ENCODE data around the gene CTNNA2.

Gene CTNNA2

DNA sequence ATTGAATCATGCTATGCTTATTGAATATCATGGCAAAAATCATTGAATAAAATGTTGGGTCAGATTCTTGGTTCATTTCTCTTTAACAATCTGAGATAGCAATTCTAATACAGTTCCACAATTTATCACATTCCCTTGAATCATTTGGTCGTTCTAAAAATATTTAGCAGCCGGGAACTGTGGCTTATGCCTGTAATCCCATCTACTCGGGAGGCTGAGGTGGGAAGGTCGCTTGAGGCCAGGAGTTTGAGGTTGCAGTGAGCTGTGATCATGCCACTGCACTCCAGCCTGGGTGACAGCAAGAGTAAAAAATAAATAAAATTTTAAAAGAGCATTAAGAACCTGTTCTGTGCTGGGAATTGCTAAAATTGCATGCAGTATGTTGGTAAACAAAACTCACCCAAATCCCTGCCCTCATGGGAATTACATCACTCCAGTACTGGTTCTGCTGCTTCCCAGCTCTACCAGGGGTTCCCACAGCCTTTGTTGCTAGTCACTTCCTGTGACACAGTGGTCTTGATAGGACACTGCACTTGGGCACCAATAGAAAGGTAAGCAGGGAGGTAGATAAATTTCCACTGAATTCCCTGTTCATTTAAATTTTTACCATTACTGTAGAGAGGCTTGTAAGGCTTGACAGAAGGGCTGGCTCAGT, 200.4 kb downstream of the CTNNA2 start:
- DNase-seq (ENCODE audit: low spot score), result no peak

DNA sequence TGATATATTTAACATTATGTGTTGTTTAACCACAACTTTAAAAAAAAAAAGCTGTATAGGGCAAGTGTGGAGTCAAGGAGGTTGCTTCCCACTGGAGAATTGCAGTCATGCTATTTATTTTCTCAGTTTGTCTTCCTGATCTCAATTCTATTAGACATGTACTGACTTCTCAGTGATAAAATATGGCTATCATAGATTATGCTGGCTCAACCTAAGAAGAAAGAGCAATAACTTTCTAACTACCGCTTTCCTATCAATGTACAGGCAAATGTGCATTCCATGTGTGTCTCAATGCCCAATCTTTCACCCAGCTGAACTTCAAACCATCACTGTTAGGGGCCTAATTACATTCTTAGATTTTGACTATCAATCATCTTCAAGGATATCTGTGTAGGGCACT, 201.4 kb downstream of the CTNNA2 start:
- DNase-seq (ENCODE audit: low spot score), result no peak

DNA sequence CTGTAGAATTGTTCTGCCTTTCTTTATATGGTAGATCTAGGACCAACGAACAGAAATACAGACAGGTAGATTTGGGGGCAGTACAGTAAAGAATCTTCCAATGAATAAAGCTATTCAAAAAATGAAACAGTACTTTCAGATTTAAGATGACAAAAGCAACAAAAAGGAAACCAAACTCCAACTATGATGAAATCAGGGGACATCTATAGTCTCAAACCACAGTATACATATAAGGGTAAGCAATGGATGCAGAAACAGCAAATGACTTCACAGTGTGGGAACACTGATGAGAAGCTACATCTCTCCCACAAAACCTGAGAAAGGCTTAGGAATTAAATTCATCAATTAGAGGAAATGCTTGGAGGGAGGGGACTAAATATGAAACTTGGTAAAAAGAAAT, 202.5 kb downstream of the CTNNA2 start:
- DNase-seq (ENCODE audit: low spot score), result no peak

DNA sequence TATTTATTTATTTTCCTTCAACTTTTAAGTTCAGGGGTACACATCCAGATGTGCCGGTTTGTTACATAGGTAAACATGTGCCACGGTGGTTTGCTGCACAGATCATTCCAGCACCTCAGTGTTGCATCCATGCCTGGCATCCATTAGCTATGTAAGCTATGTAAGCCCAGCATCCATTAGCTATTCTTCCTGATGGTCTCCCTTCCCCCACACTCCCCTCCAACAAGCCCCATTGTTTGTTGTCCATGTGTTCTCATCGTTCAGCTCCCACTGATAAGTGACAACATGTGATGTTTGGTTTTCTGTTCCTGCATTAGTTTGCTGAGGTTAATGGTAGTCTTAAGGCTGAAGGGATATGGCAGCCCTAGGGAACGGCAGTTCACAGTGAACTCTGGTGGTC, 203.4 kb downstream of the CTNNA2 start:
- no peak for DNase-seq (ENCODE audit: low spot score)

DNA sequence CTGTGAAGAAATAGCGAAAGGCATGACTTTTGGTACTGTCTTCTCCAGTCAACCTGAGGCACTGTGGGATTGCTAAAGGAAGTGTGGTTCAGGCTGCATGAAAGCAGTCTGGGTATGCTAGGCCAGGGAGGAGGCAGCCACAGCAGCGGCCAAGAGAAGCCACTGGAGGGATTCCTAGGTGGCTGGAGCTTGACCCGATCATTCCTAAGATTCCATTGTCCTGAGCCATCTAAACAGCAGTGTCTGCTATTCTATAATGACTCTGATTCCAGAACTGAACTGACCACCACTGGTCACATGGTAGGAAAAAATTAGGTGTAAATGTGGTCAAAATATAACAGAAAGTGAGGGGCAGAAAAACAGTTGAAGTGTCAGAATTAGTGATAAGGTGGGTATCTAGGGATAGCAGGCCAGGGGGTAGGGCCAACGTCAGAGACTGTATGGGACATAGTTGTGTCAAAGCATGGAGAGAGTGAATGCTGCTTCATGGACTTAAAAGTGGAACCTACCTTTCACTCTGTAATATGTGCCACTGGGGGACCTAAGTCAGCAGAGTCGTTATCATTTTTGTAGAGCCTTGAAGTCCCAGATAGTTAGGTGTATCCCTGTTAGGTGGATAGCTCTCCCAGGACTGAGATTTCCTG, 204.6 kb downstream of the CTNNA2 start:
- peak; percentile 75 for DNase-seq (ENCODE audit: low spot score)

DNA sequence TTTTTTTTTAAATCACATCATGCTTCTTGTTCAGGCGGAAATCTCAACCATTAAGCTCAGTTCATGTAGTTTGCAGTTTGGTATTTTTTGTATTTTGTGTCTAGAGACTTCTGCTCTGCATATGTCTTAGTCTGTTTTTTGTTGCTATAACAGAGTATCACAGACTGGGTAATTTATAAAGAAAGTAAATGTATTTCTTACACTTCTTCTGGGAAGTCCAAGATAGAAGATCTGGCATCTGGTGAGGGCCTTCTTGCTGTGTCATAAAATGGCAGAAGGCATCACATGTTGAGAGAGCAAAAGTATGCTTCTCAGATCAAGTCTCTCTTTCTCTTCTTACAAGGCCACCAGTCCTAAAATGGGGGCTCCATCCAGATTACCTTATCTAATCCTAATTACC, 208.2 kb downstream of the CTNNA2 start:
- DNase-seq (ENCODE audit: low spot score), result no peak

DNA sequence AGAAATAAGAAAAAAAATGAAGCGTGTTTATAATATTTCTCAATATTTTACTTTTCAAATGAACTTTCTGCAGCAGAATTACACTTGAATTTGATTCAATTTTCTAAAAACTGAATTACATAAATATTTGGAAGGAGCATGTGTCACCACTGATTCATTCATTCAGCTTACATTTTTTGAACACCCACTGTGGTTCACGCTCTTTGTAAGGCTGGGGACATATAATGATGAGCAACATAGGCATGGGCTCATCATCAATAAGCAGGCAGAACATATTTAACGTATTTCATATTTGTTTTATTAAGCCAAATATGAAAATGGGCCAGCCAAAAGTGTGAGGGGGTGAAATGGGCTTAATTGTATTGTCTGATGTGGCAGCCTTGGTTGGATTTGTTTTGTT, 209.1 kb downstream of the CTNNA2 start:
- DNase-seq (ENCODE audit: low spot score), result no peak

DNA sequence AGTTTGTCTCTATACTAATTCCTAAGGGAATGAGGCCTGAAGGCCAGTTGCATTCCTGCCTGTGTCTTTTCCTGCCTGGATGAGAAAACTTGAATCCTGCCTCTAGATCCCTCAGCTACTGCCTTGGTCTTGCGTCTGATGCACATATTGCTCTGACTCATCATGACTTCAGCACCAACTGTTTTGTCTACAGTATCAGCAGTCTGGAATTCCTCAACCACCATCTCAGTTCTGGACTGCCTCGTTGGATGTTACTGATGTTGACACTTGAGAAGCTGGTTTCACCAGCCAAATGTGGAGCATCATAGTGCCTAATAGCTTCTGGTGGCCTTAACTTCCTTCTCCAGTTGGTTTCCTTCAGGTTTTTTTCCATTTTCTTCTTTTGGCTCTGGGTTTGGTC, 211.0 kb downstream of the CTNNA2 start:
- DNase-seq (ENCODE audit: low spot score), result peak; percentile 56

DNA sequence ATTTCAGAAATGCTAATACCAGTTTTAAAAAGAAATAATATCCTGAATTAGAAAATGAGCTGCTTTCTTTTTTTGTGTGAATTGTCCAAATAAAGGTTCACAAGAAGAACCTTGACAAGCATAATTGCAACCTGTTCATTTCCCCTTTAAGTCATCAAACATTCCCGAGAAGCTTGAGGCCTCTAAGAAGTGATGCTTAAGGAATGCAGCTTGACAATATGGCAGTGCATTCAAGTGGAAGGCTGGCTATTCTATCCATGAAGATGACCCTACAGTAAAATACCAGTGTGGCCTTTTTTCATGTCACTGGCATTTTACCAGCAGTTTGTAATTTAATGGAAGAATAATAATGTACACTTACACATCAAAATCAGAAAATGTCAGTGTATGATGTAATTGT, 216.7 kb downstream of the CTNNA2 start:
- no peak for DNase-seq (ENCODE audit: low spot score)

DNA sequence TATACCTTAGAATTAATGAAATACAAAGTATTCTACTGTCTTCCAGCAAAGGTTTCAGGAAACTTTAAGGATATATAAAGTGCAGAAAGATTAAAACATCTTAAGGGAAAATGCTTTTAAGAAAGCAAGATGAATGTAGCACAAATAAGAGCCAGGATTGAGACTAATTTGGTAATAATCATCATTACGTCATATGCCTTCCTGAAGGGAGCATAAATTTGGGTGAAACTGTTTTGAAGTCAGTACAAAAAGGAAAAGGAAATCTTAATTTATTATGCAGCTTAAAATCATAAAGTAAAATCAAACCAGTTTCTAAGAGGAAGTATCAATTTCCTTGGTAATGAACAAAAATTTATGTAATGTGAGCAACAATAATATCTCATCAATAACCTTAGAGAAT, 221.7 kb downstream of the CTNNA2 start:
- DNase-seq (ENCODE audit: low spot score), result no peak

DNA sequence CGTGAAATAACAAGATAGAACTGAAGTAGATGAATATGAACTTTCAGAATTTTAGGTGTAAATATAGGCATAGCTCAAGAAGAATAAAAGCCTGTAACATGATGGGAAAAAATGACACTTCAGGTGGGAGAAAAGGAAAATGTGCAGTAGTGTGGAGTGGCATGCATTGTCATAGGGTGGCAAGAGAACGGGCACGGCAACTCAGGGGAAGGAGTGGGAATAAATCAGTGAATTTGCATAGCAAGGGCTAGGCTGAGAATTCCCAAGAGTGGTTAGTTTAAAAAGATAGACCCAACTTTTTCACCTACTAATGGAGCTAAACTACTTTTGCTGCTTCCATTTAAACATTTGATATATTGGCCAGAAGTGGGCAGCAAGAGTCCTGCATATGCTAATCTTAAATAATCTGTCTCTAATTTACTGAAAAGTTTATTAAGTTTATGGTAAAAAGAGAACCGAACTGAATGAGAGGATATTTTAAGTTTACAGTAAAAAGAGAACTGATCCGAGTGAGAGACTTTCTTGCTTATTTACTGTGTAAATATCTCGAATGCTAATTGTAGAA, 228.1 kb downstream of the CTNNA2 start:
- no peak for DNase-seq (ENCODE audit: low spot score)

DNA sequence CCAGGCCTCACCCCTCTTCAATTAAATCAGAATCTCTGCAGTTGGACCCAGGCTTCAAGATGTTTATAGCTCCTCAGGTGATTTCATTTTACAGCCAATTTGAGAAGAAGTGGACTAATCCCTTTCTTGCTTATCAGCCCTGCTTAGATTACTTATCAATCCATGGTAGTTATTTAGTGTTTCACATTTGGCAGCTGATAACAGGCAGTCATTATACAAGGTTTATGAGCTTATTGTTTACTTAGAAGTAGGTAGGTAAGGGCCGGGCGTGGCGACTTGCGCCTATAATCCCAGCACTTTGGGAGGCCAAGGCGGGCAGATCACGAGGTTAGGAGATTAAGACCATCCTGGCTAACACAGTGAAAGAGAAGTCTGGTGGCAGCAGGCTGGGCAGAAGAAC, 237.5 kb downstream of the CTNNA2 start:
- no peak for DNase-seq (ENCODE audit: low spot score)

DNA sequence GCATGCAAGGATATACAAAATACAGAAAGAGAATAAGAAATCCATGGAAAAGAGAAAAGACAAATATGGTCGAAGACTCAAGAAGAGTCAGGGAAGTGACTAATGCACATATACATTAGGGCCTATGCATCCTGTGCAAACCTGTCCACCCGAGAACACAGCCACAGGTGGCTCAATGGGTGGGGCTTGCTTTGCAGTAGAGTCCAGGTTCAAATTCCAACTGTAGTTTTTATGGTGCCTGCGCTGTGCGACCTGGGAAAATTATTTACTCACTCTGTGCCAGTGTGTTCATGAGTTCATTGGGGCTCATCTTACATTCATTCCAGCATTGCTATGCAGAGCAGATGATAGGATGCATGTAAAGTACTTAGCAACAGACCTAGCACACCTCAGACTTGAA, 244.7 kb downstream of the CTNNA2 start:
- DNase-seq (ENCODE audit: low spot score), result no peak

DNA sequence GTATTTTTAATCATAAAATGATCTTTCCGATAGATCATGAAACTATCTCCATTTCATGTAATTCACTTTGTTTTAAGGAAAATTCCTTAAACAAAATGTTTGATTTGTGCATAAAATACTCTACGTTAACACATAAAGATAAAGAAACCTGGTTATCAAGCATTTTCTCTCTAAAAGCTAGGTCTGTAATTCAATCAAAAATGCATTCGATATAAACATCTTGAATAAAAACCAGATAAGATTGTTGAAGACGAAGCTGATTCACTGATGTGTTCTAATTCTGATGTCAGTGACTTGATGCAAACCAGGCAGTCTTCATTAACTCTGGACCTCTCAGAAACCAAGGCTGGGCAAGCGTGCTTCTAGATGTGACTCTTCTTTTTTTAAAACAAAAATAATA, 245.2 kb downstream of the CTNNA2 start:
- DNase-seq (ENCODE audit: low spot score), result no peak

DNA sequence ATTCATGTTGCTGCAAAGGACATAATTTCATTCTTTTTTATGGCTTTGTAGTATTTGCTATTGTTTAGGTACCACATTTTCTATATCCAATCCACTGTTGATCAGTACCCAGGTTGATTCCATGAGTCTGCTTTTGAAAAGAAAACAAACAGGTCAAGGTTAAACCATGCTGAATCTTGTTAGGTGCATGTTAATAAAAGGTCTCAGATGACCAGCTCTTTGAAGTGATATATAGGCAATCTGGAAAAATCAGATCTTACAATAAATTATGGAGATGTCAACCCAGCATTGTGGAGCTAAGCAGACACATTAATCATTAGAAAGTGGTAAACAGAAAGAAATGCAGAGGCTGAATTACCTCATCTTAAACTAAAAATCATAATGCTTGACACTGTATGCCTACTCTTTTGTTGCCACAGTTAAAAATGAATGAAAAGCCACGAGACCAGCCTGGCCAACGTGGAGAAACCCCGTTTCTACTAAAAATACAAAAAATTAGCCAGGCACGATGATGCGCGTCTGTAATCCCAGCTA, 246.0 kb downstream of the CTNNA2 start:
- no peak for DNase-seq (ENCODE audit: low spot score)

DNA sequence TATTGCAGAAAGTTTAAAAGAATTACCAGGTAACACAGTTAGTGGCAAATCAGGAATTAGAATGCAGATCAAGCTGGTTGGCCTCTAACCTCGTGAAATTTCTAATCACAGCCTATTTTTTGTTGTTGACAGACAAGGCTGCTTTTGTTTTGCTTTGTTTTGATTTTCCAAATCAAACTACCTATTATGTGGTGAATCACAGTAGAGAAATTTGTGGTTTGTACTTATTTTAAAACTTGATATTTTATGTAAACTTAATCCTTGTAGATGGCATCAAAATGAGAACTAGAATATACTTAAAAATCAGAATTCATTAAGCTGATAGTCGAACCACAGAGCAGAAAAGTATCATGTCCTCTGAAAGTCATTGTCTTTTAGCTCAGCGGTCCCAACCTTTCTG, 258.1 kb downstream of the CTNNA2 start:
- no peak for DNase-seq (ENCODE audit: low spot score)

DNA sequence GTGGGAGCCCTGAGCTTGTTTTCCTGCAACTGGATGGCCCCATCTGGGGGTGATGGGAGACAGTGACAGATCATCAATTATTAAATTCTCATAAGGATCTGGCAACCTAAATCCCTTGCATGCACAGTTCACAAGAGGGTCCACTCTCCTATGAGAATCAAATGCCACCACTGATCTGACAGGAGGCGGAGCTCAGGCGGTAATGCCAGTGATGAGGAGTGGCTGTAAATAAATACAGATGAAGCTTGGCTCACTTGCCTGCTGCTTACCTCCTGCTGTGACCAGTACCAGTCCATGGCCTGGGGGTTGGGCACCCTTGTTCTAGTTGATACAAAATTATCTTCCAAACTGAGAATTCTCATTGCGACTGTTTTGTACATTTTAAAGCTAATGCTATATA, 258.6 kb downstream of the CTNNA2 start:
- no peak for DNase-seq (ENCODE audit: low spot score)

DNA sequence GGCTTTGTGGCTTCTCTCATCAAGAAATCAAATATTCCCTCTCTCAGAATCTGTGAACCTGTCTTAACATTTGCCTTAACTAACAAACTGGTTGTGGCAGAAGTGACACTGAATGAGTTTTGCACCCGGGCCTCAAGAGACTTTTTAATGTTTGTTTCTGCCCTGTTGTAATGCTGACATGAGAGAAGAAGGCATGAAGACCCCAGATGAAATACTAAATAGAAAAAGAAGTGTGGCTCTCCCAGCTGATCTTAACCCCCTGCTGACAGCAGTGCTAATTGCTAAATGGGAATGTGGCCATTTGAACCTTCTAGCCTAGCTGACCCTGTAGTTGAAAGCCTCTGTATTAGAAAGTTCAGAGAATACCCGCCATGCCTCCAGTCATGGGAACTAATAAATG, 261.2 kb downstream of the CTNNA2 start:
- DNase-seq (ENCODE audit: low spot score), result no peak

DNA sequence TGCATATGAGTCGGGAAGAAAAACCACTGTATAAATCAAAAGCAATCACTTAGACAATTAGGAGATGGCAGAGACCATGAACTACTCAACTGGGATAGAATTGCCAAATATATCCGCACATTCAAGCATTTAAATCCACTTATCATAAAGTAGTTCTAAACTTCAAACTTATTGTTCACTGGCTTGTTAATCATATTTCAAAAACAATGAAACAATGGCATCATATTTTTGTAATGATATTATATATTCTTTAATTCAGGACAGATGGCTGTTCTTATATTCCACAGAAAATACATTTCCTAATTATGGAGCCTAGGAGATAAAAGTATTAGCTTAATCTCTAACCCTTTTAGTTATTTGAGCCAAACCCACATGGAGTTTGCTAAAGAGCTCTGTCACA, 263.6 kb downstream of the CTNNA2 start:
- DNase-seq (ENCODE audit: low spot score), result no peak

DNA sequence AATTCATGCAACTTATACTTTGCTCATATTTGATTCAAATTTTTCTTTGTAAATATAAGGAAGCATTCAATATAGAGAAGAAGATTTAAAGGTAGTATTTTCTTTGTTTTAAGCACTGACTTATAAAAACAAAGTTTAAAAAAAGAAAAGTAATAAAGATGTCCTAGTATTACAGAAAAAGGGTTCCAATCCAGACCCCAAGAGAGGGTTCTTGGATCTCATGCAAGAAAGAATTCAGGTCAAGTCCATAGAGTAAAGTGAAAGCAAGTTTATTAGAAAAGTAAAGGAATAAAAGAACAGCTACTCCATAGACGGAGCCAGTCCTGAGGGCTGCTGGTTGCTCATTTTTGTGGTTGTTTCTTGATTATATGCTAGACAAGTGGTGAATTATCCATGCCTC, 267.9 kb downstream of the CTNNA2 start:
- no peak for DNase-seq (ENCODE audit: low spot score)

DNA sequence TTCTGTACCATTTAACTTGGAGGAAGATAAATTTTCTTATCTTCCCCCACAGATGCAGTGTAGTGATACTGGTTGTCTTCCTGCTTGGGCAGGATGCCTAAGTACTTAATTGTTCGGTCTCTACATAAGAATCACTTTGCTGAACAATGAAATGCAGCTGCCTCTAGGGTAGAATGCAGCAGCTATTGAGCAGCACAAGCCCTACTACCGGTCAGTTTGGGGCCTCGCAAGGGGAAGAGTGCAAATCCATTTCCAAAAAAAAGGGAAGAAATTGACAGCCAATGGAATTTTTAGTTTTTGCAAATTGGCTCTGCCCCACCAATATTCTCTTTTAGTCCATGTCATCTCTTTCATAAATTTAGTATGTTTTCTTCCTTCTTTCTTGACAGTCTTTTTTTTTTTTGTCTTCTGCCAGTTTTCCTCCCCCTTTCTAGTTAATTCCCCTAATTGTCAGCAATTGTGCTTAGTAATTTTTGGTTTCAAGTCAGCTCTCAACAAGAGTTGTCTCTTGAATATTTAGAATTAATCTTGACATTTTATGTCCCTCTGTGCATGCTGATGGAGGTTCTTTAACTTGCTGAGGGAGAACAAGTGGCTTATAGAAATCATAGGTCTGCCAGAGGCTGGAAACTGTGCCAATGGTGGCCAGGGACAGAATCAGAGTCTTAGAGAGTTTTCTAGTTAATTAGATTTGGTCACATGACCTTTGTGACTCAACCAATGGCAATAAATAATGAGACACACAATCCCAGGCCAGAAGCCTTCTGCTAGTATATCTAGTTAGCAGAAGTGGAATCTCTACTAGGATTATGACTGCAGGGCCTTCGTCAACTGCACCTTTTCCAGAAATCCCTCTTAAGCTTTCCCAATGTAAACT, 270.0 kb downstream of the CTNNA2 start:
- DNase-seq (ENCODE audit: low spot score), result no peak

DNA sequence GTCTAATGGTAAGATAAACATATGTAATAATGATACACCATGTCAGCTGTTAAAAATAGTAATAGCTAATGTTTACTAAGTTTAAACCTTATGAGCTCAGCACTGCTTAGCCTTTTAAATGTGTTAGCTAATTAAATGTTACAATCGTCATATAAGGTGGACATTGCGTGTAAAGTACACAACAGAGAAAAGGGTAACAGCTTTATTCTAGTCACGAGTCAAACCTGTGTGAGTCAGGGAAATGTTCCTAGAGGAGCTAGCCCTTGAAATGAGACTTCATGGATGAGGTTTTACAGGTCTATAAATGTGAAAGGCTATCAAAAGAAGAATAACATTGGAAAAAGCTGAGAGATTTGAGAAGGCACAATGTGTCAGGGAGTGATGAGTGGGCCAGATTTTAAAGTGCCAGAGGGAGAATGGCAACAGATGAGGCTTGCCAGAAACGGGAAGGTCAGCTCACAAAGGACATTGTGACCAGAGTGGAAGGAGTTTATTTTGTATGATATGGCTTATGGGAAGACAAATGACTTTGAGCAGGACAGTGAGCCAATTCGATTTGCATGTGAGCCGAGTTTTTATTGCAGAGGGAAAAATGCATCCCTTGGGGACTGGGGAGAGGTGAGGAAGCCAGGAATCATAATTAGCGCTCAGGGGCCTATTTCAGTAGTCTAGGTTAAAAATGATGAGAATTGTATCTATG, 276.3 kb downstream of the CTNNA2 start:
- DNase-seq (ENCODE audit: low spot score), result no peak

Measured in GM03348 (cell line).